H1 (cell line): ENCODE measurements around the gene CAP2. TPM values are rescaled to one million over a fixed set of nuclear protein-coding genes. Genes with fewer than 3 reads are reported as not detected.

Experiments used
- CTCF ChIA-PET: fragments of 300-600 bp; sonication (Branson Sonifier 250); formaldehyde crosslinking; loops from one replicate; lab custom pipeline; 2021; ENCODE audit not compliant: partially characterized antibody; lab: Charles Lee
- POLR2A ChIA-PET: fragments of 300-600 bp; sonication (Branson Sonifier 250); formaldehyde crosslinking; loops from one replicate; lab custom pipeline; 2021; ENCODE audit warnings: inconsistent platforms; ENCODE audit not compliant: partially characterized antibody; lab: Charles Lee
- DNase-seq, 2 experiments: peaks; one replicate each; pipeline versions ENCODE4 v3.0.0 to v3.0.0-alpha.2; 2010 to 2022; ENCODE audit warnings: low spot score in 2 of 2, low read depth in 1 of 2, mixed read lengths in 1 of 2
- FAIRE-seq: peaks from 2 replicates; lab custom pipeline; 2011; peaks lifted over from hg19 to GRCh38; lab: Jason Lieb, UNC
- H2AFZ ChIP-seq: 2 replicates; pipeline ENCODE4 v1.8.1; 2012; ENCODE audit warnings: low read length, inconsistent platforms
- H2AK5ac ChIP-seq: 2 replicates; pipeline ENCODE4 v1.6.1; 2013; ENCODE audit warnings: low read depth, low read length
- H2BK120ac ChIP-seq: replicated peaks from 2 replicates; pipeline ENCODE3; 2013; ENCODE audit warnings: low read depth, low read length, inconsistent platforms
- H2BK12ac ChIP-seq: 2 replicates; pipeline ENCODE4 v1.6.1; 2013; ENCODE audit warnings: low read depth, low read length
- H2BK15ac ChIP-seq: 2 replicates; pipeline ENCODE4 v1.6.1; 2013; ENCODE audit warnings: low read length
- H2BK20ac ChIP-seq: 2 replicates; pipeline ENCODE4 v1.6.1; 2013; ENCODE audit warnings: low read length
- H2BK5ac ChIP-seq: 2 replicates; pipeline ENCODE4 v1.6.1; 2013; ENCODE audit warnings: low read depth, low read length
- H3K14ac ChIP-seq: 2 replicates; pipeline ENCODE4 v1.6.1; 2013; ENCODE audit warnings: inconsistent platforms; ENCODE audit not compliant: insufficient read length
- H3K18ac ChIP-seq: 2 replicates; pipeline ENCODE4 v1.6.1; 2013; ENCODE audit warnings: low read length; ENCODE audit errors: extremely low read depth
- H3K23ac ChIP-seq: 2 replicates; pipeline ENCODE4 v1.6.1; 2013; ENCODE audit warnings: inconsistent platforms; ENCODE audit not compliant: insufficient read length
- H3K23me2 ChIP-seq: 2 replicates; pipeline ENCODE4 v1.6.1; 2013; ENCODE audit warnings: low read depth, low read length
- H3K27ac ChIP-seq: 2 replicates; pipeline ENCODE4 v1.6.1; 2011; ENCODE audit warnings: low read depth, low read length, inconsistent platforms
- H3K27me3 ChIP-seq, 4 experiments: replicated peaks in 1 of 4; 1 replicate in 1 of 4; 2 replicates in 3 of 4; pipeline versions ENCODE4 v1.6.1 to v1.8.1; 2011 to 2013; ENCODE audit warnings: low read length in 3 of 4, mild to moderate bottlenecking in 3 of 4, inconsistent platforms in 2 of 4, mixed read lengths in 2 of 4, moderate library complexity in 1 of 4; ENCODE audit not compliant: control insufficient read depth in 3 of 4, insufficient read depth in 3 of 4; ENCODE audit errors: extremely low read depth in 1 of 4
- H3K36me3 ChIP-seq, 4 experiments: 2 replicates each; pipeline versions ENCODE4 v1.6.1 to v1.8.1; 2011 to 2013; ENCODE audit warnings: mild to moderate bottlenecking in 4 of 4, low read length in 3 of 4, moderate library complexity in 2 of 4, control low read depth in 1 of 4, inconsistent platforms in 1 of 4; ENCODE audit not compliant: insufficient read depth in 4 of 4, control insufficient read depth in 2 of 4
- H3K4ac ChIP-seq: replicated peaks from 2 replicates; pipeline ENCODE3; 2013; ENCODE audit warnings: low read length, low read depth, mixed read lengths, inconsistent platforms; ENCODE audit not compliant: insufficient read length
- H3K4me1 ChIP-seq, 4 experiments: replicated peaks in 1 of 4; 1 replicate in 1 of 4; 2 replicates in 3 of 4; pipeline versions ENCODE4 v1.6.1 to v1.8.1; 2011 to 2013; ENCODE audit warnings: low read length in 3 of 4, inconsistent platforms in 2 of 4, mixed read lengths in 1 of 4; ENCODE audit not compliant: insufficient read depth in 4 of 4, control insufficient read depth in 3 of 4
- H3K4me2 ChIP-seq, 2 experiments: 2 replicates each; pipeline versions ENCODE4 v1.6.1 to v1.8.1; 2011 to 2013; ENCODE audit warnings: low read depth in 2 of 2, low read length in 2 of 2, control low read depth in 1 of 2, inconsistent platforms in 1 of 2, mild to moderate bottlenecking in 1 of 2; ENCODE audit not compliant: insufficient read depth in 1 of 2
- H3K4me3 ChIP-seq, 4 experiments: fragments of 200-600, 300-600 bp in 1 of 4; sonication (generic), shearing (Covaris generic), sonication (Bioruptor Twin) in 1 of 4; 2 replicates each; pipeline versions ENCODE4 v1.5.1 to v1.8.1; 2011 to 2016; ENCODE audit warnings: low read length in 4 of 4, low read depth in 3 of 4, control low read depth in 2 of 4, inconsistent platforms in 2 of 4, mild to moderate bottlenecking in 2 of 4, mixed read lengths in 1 of 4, moderate library complexity in 1 of 4; ENCODE audit not compliant: insufficient read depth in 2 of 4; ENCODE audit errors: extremely low read depth in 1 of 4
- H3K56ac ChIP-seq: replicated peaks from 2 replicates; pipeline ENCODE3; 2013; ENCODE audit warnings: low read depth, mild to moderate bottlenecking, mixed read lengths, low read length, inconsistent platforms; ENCODE audit not compliant: insufficient read length
- H3K79me1 ChIP-seq: 2 replicates; pipeline ENCODE4 v1.6.1; 2013; ENCODE audit warnings: low read depth, low read length, control low read depth
- H3K79me2 ChIP-seq, 2 experiments: 2 replicates each; pipeline versions ENCODE4 v1.6.1 to v1.8.1; 2012 to 2013; ENCODE audit warnings: low read length in 2 of 2, mild to moderate bottlenecking in 2 of 2, inconsistent platforms in 1 of 2; ENCODE audit not compliant: insufficient read depth in 2 of 2, control insufficient read depth in 1 of 2
- H3K9ac ChIP-seq, 4 experiments: replicated peaks in 1 of 4; 1 replicate in 1 of 4; 2 replicates in 3 of 4; pipeline versions ENCODE4 v1.6.1 to v1.8.1; 2011 to 2013; ENCODE audit warnings: low read depth in 3 of 4, low read length in 3 of 4, control low read depth in 2 of 4, mild to moderate bottlenecking in 2 of 4, moderate library complexity in 2 of 4, inconsistent platforms in 1 of 4; ENCODE audit errors: extremely low read depth in 1 of 4
- H3K9me3 ChIP-seq, 2 experiments: 2 replicates each; pipeline versions ENCODE4 v1.6.1 to v1.8.1; 2012 to 2013; ENCODE audit warnings: mild to moderate bottlenecking in 2 of 2, moderate library complexity in 2 of 2, control low read depth in 1 of 2, inconsistent platforms in 1 of 2, low read depth in 1 of 2, low read length in 1 of 2, mixed read lengths in 1 of 2; ENCODE audit not compliant: insufficient read depth in 2 of 2
- H4K20me1 ChIP-seq, 2 experiments: replicated peaks in 1 of 2; 2 replicates each; pipeline versions ENCODE3 to v1.8.1; 2011 to 2013; ENCODE audit warnings: inconsistent platforms in 2 of 2, low read length in 2 of 2, mild to moderate bottlenecking in 1 of 2; ENCODE audit not compliant: insufficient read depth in 2 of 2, control insufficient read depth in 1 of 2
- H4K5ac ChIP-seq: 2 replicates; pipeline ENCODE4 v1.6.1; 2013; ENCODE audit warnings: low read length, low read depth, mixed read lengths, inconsistent platforms; ENCODE audit not compliant: insufficient read length
- H4K8ac ChIP-seq: 2 replicates; pipeline ENCODE4 v1.8.0; 2013; ENCODE audit warnings: mild to moderate bottlenecking, moderate library complexity, low read length, inconsistent platforms; ENCODE audit not compliant: insufficient read depth; ENCODE audit errors: extremely low read depth
- H4K91ac ChIP-seq: replicated peaks from 2 replicates; pipeline ENCODE3; 2013; ENCODE audit warnings: low read length, mixed read lengths, inconsistent platforms; ENCODE audit not compliant: insufficient read length
- ASH2L ChIP-seq: fragments of 200-600, 300-600 bp; sonication (generic); IDR thresholded peaks from one replicate; pipeline ENCODE4 v1.7.1; 2017; ENCODE audit warnings: low read length
- ATF2 ChIP-seq: IDR thresholded peaks from 2 replicates; pipeline ENCODE4 v1.6.1; 2012; ENCODE audit warnings: low read length, inconsistent platforms
- CHD2 ChIP-seq: IDR thresholded peaks from 2 replicates; pipeline ENCODE4 v1.6.1; 2012; ENCODE audit warnings: low read length, improper control_type of control experiment
- KDM1A ChIP-seq: fragments of 200-600, 300-600 bp; sonication (generic); IDR thresholded peaks from 2 replicates; pipeline ENCODE4 v1.7.1; 2016; ENCODE audit warnings: mild to moderate bottlenecking, low read length, borderline replicate concordance
- KDM4A ChIP-seq: IDR thresholded peaks from one replicate; pipeline ENCODE4 v1.7.1; 2012; ENCODE audit warnings: low read depth, mild to moderate bottlenecking, moderate library complexity, low read length, inconsistent platforms; ENCODE audit not compliant: severe bottlenecking
- KDM5A ChIP-seq: fragments of 200-600 bp; IDR thresholded peaks from 2 replicates; pipeline ENCODE4 v1.7.1; 2012; ENCODE audit warnings: mild to moderate bottlenecking, low read length, inconsistent platforms, mixed read lengths
- MAX ChIP-seq: IDR thresholded peaks from 2 replicates; pipeline ENCODE4 v1.6.1; 2012; ENCODE audit warnings: inconsistent platforms
- NRF1 ChIP-seq: IDR thresholded peaks from 2 replicates; pipeline ENCODE4 v1.6.1; 2011; ENCODE audit warnings: mild to moderate bottlenecking, low read depth, low read length, improper control_type of control experiment
- PHF8 ChIP-seq: fragments of 200-600 bp; sonication (generic); conservative IDR thresholded peaks from 2 replicates; pipeline ENCODE4 v1.7.1; 2012; ENCODE audit warnings: low read depth, mild to moderate bottlenecking, inconsistent platforms, low read length, moderate library complexity
- POLR2AphosphoS5 ChIP-seq: IDR thresholded peaks from 2 replicates; pipeline ENCODE4 v1.6.1; 2011; ENCODE audit warnings: low read depth, low read length
- SP4 ChIP-seq: IDR thresholded peaks from 2 replicates; pipeline ENCODE4 v1.6.1; 2012; ENCODE audit warnings: low read length, inconsistent platforms
- TEAD4 ChIP-seq: IDR thresholded peaks from 2 replicates; pipeline ENCODE4 v1.6.1; 2012; ENCODE audit warnings: low read depth, low read length, inconsistent platforms, mixed read lengths
- YY1 ChIP-seq: IDR thresholded peaks from 2 replicates; pipeline ENCODE4 v1.6.1; 2011; ENCODE audit warnings: low read depth, mild to moderate bottlenecking, low read length
- ZNF274 ChIP-seq: IDR thresholded peaks from 2 replicates; pipeline ENCODE4 v1.7.0; 2012; ENCODE audit warnings: low read length, borderline replicate concordance; ENCODE audit errors: extremely low read depth
- WGBS, 2 experiments: shearing (Covaris generic) in 1 of 2; methylation state at CpG; one replicate each; pipeline versions ENCODE4 v1.1.6 to v1.1.7; 2013 to 2015; ENCODE audit warnings: low lambda C conversion rate in 2 of 2, mixed read lengths in 2 of 2, inconsistent platforms in 1 of 2, low coverage in 1 of 2, missing lambda C conversion rate in 1 of 2; ENCODE audit not compliant: insufficient replicate concordance in 2 of 2, insufficient coverage in 1 of 2, insufficient read length in 1 of 2; ENCODE audit errors: extremely low coverage in 1 of 2, missing lambda C conversion rate in 1 of 2; 5-methylcytosine and 5-hydroxymethylcytosine counted together
- polyA plus RNA-seq, 7 experiments: library from polyadenylated mRNA; depleted of rRNA in 3 of 7; stranded (reverse) in 5 of 7; unstranded in 2 of 7; fragments of >200 nt in 5 of 7; fragments of 200-250 nt in 2 of 7; gene quantifications; 1 replicate in 5 of 7; 2 replicates in 1 of 7; 4 replicates in 1 of 7; pipeline versions ENCODE4 v1.2.1 to v1.2.3, GENCODE V29; 2011 to 2013; ENCODE audit warnings: missing spikeins in 2 of 7, mixed read lengths in 2 of 7
- total RNA-seq: library from RNA; stranded (reverse); fragmentation: NEBNext Ultra II Directional; extraction: Animal tissue kit (Norgen Biotek cat#: 25700); gene quantifications from 2 replicates; pipeline ENCODE4 v1.2.1, GENCODE V29; 2021

Gene CAP2
- total and polyA plus RNA-seq, 2 of the 8 experiments (the other 6 are each of a cell fraction or from before 2014, with no cell fraction given), result 7.2 to 10.0 TPM

- no peak for FAIRE-seq
- Histone ChIP-seq H3K4me1 (no peaks in the 10 kb centered on the region), H4K20me1 (no peaks in the 10 kb centered on the region), H2AK5ac (no peak overlapping the region), H3K23ac (no peak overlapping the region), H4K8ac (no peak overlapping the region), H2BK120ac (no peak overlapping the region), H3K14ac (no peak overlapping the region), H3K36me3 (no peaks in the 10 kb centered on the region), H3K79me2 (no peaks in the 10 kb centered on the region), H3K9ac (no peak overlapping the region), H3K9me3 (no peaks in the 10 kb centered on the region), H3K4me3 (no peak overlapping the region), H2BK12ac (no peak overlapping the region), H4K5ac (no peak overlapping the region), H2AFZ (no peak overlapping the region), H3K56ac (no peak overlapping the region), H3K27me3 (no peaks in the 10 kb centered on the region), H3K4ac (no peak overlapping the region), H3K27ac (no peak overlapping the region), H3K23me2 (no peaks in the 10 kb centered on the region), H2BK15ac (no peak overlapping the region), H4K91ac (no peak overlapping the region), H3K18ac (no peak overlapping the region), H2BK20ac (no peak overlapping the region), H3K4me2 (no peak overlapping the region), H3K79me1 (no peaks in the 10 kb centered on the region), H2BK5ac (no peak overlapping the region)
- no peak for DNase-seq
- CTCF ChIA-PET, result interaction anchor here (0.9 kb wide), 1 partner anchor 10 kb away, joined by 3 read pairs; no protein-coding TSS in a partner anchor
- 82% methylated on average over 3 of the region's 4 CpGs; no CpG with 5 or more reads in 1 of the 2 experiments for WGBS, 2 experiments
- POLR2A ChIA-PET, result interaction anchor here (0.6 kb wide), 1 partner anchor 17 kb away, joined by 3 read pairs; no protein-coding TSS in a partner anchor
- no peak for TF ChIP-seq ASH2L
- no peak for TF ChIP-seq NRF1
- TF ChIP-seq TEAD4, result no peak
- TF ChIP-seq MAX, result no peak
- TF ChIP-seq KDM5A, result no peak
- no peak for TF ChIP-seq POLR2AphosphoS5
- TF ChIP-seq ATF2, result no peak
- no peak for TF ChIP-seq SP4
- no peak for TF ChIP-seq PHF8
- no peak for TF ChIP-seq KDM4A
- TF ChIP-seq YY1, result no peak
- no peak for TF ChIP-seq ZNF274
- no peak for TF ChIP-seq CHD2
- no peak for TF ChIP-seq KDM1A
Measured at GRCh38 chr6:17476511-17476910, 83.1 kb downstream of the CAP2 start.
